NCI-H82 treated with DMSO at 0.1 percent for 48 hours (cell line): Measurements from ENCODE around the gene CFAP100.

Experiments used
- DNase-seq: peaks from one replicate; lab custom pipeline; 2025; ENCODE audit not compliant: unreplicated experiment; lab: John Stamatoyannopoulos, UW

The CFAP100 gene

DNA sequence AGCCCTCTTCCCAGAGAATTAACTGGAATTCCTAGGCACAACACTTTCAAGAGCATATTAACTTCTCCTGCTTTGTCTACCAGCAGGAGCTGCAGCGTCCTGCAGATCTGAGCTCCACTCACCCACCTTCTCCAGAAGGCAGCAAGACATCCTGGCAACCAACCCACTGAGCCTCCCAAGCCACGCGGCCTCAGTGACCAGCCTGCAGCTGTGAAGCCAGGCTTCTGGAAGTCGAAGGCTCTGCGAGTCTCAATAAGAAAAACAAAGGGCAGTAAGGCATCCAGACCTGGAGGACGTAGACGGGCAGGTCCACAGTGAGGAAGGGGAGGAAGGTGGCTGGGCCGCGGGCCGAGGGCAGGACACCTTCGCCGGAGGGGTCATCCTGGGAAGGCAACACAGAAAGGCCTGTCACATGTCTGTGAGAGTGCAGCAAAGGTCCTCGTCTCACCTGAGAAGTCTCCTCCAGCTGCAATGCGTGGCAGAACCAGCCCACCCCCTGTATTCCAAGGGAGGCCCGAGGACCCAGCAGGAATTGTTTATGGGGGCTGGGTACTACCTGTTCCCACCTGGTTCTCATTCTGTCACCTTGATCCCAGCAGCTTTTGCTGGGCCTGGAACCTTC is 44.7 kb downstream of the CFAP100 start:
- no peak for DNase-seq

GRCh38 chr3:126439968-126440708 is 45.4 kb downstream of the CFAP100 start:
- DNase-seq, result no peak

DNA sequence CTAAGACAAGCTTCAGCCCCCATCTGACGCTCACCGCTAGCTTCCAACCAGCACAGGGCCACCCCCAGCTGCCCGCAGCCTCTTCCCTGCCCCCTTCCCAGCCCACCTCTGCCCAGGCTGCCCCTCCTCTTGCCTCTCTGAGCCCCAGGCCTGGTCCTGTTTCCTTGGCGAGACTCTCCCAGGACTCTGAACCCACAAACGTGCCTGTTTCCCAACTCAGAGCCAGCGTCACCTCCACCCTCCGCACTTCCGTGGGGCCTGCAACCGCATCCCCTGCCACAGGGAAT is 45.9 kb downstream of the CFAP100 start:
- DNase-seq, result no peak

DNA sequence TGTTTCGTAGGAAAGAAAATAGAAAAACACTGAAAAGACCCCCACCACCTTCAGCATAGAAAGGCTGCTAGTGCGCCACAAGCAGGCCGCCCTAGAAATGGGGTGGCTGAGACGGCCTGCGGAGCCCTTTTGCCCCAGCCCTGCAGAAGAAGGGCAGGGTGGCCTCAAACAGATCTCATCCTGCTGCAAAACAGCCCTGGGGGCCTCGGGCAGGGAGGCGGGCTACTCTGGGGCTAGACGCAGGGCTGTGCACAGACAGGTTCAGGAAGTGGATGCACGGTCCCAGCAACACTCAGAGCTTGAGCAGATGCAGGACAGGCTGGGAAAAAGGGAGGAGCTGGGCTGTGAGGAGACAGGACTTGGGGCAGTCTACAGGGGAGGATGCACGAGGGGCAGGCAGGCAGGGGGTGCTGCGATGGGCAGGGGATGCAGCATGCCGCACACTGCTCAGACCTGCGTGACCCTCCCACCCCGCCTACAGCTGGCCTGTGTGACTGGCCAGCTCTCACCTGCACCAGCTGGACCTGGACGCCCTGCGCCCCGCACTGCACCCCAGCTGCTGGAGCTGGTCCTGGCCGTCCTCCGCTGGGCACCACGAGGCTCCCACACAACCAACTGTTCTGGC is 46.7 kb downstream of the CFAP100 start:
- no peak for DNase-seq

DNA sequence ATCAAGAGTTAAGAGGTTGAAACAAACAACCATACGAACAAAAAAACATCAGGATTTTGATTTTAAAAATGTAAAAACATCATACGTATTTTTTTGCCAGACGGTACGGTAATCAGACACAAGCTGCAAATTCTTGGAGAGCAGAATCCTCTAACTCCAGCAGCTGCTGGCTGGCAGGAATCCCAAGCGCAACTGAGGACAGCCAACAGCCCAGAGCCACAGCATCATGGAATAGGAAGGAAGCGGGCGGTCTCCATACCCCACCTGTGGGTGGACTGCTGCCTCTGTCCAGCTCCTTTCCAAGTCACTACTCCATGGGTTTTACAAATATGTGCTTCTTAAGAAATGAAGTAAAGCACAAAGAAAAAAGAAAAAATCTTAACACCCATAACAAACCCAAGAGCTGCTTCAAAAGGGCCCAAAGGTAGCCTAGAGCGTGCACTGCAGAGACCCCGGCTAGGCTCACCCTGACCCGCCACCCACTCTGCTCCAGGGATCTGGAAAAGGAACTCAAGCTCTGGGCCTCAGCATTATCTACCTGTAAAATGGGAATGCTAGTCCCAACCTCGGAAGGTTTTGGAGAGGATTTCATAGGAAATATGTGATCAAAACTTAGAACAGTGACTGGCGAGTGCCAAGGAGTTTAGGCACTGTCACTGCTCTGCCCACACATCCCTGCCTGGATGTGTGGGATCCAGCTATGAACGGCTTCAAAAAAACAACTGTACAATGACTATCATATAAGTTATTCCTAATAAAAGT is 47.6 kb downstream of the CFAP100 start:
- no peak for DNase-seq

DNA sequence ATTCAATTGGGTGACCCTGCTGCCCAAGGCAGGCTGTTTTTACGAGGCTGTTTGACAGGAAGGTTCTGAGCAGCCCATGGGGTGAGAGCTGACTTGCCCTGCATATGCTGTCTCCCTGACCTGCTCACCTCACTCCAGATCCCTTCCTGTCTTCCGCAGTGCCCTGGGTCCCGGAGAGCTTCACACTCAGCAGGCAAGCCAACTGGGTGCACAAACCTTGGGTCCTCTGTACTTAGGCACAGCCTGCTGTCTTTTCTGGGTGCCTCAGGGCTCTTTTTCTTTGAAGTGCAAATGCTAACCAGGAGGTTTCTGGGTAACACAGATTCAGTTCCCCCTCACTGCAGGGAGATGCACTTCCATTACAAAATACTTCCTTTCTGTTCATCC is 48.1 kb downstream of the CFAP100 start:
- no peak for DNase-seq

DNA sequence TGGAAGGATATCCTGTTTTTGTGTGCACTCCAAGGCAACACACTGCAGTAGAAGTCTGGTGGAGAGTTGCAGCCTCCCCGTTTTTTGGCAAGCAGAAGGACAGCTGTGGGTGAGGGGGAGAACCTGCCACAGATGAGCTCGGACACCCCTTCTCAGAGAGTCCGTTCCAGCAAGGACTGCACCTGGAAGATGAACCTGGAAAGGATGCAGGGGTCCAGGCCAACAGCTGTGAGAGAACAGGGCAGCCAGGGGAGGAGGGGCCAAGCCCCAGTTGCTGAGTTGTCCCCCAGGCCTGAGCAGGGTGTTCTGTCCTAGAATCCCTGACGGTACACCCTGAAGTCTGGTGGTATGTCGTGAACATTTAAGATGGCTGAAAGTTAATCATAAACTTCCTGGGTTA is 50.8 kb downstream of the CFAP100 start:
- DNase-seq, result no peak

DNA sequence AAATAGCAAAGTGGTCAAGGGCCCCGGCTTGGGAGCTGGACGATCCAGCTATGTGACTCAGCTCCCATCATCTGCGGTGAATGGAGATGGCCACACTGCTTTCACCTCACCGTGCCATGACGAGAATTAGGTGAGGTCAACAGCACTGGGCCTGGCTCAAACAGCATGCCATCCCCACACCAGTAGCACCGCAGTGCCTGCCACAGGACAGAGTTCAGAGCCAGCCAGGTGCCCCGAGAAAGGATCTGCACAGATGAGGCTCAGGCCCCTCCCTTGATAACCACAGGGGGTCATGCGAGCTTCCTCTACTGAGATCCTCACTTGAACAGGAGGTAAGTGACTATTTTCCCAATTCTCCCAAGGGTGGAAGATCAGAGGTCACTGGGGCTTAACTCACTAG is 51.6 kb downstream of the CFAP100 start:
- no peak for DNase-seq

DNA sequence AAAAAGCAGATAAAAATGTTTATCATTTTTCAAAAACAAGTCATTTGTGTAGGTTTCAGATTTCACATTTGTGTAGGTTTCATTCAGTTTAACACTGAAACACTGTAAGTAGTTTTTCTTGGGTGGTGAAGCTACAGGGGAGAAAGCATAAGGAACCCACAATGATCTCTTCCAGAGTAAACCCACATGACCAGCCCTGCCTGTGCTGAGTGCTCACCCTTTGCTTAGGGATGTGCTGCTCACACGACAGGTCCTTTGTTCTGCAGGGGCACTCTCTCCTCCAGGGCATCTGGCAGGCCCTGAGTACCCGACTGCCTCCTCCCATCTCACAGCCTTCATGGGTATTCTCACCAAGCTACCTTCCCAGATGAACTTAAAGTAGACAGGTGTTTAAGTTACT is 52.1 kb downstream of the CFAP100 start:
- DNase-seq, result no peak

DNA sequence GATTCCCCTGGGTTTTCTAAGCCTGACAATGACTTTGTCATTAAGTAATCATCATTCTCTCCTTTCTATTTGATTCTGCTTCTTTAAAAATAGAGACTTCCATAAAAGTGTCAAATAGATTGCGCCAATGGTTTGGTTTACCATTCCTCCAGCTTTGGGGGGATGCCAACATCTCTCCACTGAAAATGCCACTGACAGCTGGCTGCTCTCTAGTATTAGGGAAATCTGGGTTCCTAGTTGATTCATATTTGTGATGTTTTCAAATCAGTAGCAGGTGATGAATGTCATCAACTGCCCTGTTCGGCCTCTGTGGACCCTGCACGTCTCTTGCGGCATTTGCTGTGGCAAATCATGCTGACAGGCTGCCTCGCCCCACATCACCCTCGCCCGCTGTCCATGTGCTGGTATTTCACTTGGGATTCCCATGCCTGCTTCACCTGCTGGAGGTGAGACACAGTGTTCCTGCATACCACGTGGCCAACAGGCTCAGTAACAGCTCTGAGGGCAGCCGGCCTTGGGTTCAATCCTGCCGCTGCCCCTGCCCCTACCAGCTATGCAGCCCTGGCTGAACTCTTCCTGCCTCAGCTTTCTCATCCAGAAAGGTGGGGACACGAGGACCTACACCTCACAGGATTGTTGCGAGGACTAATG is 52.9 kb downstream of the CFAP100 start:
- no peak for DNase-seq

DNA sequence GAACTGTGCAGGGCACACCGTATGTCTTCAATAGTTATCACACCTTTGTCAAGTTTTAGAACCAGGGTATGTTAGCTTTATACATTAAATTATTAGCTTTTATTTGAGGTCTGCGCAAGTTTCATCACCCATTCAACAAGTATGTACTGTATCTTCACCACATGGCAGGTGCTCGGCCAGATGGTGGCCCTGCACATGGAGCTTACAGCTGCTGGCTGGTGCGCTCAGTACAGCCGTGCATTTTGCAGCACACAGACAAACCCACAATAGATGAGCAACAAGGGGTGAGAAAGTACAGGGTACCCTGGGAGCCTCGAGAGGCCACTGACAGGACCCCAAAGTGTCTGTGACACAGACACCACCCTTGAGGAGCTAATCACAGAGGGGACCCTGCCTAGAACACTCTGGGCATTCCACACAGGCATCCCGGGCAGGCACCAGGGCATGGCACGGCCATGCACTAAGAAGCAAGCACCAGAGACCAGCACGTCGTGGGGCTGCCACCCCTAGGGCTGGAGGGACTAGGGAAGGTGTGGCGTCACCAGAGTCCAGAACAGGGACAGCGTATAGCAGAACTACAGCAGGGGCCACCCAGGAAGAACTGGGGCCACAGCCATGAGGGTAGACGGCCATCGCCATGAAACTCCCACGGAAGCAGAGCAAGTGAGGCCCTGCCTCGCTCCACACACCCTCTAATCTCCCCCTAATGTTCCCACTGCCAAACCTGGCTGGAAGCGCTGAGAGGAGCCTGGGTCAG is 53.6 kb downstream of the CFAP100 start:
- no peak for DNase-seq

- DNase-seq, result no peak
Measured at GRCh38 chr3:126448893-126449180, 54.1 kb downstream of the CFAP100 start.

DNA sequence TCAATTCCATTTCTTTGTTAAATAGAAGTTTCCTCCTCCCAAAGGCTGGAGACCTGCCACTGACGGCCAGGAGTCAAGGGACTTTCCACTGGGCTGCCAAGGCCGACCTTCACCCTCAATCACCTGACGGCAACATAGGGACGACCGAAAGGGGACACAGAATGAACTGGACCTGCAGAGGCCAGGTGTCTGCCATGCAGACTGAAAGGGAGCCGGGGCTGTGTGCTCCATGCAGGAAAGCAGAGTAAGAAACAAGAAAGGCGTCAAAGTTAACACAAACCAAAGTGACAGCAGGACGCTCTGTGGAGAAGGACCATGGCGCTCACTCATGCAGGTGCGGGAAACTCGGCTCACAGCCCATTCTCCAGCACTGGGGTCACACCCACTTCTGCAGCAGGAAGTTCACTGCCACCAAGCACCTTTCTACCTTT is 54.9 kb downstream of the CFAP100 start:
- no peak for DNase-seq

DNA sequence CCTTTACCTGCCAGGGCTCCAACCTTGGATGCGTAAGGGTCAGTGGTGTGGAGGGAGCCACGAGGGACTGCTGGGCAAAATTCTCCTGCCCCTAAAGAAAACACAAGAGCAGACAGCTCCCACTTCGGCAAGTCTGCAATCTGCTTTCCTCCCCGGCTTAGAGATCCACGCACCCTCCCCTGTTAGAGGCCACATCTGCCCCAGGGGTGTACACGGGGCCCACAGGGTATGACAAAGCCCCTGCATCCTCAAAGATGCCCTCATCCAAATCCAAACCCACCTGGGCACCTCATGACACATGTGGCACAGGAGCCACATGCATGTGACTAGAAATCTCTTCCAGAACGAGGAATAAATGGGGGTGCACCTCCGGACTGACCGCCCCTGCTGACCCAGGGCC is 55.5 kb downstream of the CFAP100 start:
- DNase-seq, result no peak

DNA sequence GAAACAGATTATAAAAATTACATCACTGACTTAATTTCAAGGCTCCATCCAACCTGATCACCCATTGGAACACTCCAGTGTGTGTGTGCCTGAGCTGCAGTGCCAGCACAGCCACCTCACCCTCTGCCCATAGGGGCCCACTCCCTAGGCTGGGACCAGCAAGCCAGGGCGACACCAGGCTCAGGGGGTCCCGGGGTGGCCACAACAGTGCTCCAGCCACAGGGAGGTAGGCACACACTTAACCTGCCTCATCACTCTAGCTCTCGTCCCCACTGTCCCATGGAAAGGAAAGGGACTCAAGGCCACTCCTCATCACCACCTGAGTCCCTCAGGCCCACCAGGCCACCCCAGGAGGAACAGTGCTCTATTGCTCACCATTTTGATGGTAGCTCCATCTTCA is 56.0 kb downstream of the CFAP100 start:
- no peak for DNase-seq

DNA sequence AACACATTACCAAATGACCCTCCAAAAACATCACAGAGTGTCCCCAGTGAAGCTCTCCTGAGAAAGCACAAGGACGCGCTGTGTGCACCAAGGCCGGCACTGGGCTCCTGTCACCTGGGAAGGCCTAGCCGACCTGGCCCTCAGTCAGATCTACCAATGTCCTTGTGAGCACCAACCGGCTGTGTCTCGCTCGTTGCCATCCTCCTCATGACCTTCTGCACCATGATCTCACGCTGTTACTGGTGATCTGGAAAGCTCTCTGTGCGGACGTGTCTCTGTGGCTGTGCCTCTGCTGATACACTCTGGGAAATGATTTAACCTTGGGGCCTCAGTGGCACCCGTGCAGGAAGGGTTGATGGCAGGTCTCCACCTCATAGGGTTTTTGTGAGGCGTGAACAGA is 56.8 kb downstream of the CFAP100 start:
- DNase-seq, result no peak

DNA sequence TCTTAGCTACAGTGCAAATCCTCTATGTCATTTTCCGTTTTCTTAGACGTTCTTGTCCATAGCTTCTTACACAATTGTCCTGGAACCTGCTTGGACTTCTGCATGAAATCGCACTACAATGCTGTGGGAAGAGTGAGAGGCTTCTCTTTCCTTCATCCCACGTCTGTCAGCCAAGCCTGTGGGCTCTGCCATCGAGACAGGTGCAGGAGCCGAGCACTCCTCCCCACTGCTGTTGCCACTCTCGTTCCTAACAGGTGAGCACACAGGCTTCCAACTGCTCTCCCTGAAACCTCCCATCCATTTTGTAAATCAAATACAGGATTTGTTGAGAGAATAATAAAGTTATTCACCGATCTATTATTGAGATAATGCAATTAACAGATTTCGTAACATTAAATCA is 57.5 kb downstream of the CFAP100 start:
- no peak for DNase-seq

DNA sequence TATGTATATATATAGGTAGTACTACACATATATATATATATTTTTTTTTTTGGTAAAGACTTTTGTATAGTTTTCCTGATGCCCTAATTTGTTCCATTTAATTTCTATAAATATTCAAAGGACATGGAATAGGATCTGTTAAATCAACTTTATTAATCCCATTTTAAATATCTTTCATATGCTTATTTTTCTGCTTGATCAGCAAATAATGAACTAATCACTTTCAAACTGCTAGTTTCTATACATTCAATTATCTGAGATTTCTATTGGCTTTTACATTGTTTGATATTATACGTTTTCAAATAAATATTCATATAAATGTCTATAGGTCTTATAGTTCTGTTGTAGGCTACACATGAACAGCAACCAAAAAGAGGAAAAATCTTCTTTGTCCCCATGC is 59.3 kb downstream of the CFAP100 start:
- no peak for DNase-seq

DNA sequence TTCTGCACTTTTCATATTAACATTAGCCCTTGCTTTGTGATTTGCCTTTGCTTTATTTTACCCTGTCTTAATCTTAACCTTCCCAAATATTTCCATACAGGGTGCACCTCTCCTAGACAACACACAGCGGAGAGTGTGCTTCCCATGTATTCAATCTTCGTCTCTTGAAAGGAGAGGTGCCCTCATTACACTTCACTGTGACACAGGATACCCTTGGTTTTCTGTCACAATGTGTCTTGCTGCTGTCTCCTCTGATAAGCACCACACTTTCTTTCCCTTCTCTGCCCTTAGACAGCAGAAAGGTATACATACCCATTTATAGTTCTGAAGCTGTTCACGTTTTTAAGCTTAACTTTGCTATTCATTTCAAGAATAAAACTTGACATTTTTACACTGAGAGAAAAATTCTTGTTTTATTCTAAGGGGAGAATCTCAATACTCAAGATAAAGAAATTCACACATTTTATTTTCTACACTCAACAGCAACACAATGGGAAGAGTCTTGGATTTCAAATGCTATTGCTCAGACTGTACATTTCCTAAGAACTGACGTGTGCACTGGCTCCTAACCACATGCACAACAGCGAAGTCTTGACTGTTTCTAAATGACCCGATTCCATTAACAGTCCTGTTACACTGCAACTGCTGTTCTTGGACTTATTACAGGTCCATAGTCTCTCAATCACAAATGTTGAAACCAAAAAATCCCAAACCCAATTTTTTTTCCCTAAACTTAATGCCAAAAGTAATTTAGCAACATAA is 59.9 kb downstream of the CFAP100 start:
- DNase-seq, result no peak

DNA sequence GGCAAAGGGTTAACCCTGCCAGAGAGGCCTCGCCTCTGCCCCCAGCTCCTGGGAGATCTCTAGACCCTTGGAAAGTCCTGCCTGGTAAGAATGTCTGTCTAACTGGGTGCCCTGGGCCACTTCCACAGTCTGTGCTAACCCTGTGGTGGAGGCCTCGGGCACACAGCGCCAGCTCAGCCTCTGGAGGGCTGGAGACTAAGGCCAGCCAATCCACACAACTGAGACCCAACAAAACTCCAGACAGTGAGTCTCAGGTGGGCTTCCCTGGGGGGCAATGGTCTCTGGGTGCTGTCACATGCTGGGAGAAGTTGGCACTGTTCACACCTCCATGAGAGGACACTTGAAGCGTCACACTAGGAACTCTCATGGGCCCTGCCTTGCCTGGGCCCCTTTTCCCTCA is 61.5 kb downstream of the CFAP100 start:
- DNase-seq, result no peak
